ENCODE results near the gene SHC3. TPM values are rescaled to one million over a fixed set of nuclear protein-coding genes. Genes with fewer than 3 reads are reported as not detected.

Gene SHC3
- polyA plus RNA-seq, 1 donor from 2014 or later: 22.9 TPM

DNA sequence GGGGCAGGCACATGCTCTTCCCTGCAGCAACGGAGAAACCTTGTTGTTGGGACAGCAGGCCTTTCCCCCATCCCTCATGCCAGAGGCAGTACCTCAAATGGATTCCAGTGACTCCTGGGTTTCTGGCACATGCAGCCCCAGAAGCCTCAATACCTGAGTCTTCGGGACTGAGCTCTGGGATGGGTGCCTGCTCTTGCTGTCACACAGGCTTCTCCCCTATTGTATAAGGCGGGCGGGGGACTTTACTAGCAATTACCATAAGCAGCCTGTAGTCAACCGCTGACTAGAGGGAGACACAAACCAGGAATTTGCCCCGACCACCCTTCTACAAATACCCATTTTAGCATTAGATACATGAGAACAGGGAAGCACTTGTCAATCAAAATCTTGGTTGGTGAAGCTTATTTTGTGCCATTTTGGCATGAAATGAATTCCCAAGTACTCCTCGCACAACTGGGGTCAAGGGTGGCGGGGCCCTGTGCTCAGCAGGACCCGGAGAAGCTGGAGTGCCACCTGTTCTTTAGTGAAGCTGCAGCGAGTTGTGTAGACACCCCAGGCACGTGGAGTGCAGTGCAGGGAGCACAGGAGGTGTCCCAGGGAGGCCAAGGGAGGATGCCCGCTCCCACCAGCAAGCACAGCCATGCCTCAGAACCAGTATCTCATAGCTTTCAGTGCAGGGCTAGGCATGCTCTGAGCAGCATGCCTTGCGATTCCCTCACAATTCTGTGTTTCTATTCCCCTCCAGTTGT, 166.2 kb downstream of the SHC3 start:
- Histone ChIP-seq H3K9me3 (ENCODE audit: low read length) (no peaks in the 10 kb centered on the region), H3K27ac (ENCODE audit: low read length) (no peak overlapping the region), H4K20me1 (ENCODE audit: insufficient read depth) (no peaks in the 10 kb centered on the region), H3K27me3 (ENCODE audit: insufficient read depth, low read depth, low read length) (no peaks in the 10 kb centered on the region), H3K79me2 (replicated peaks; ENCODE audit: insufficient read depth, low read length) (no peaks in the 10 kb centered on the region), H3K4me2 (ENCODE audit: low read length) (no peak overlapping the region), H3K4me3 (ENCODE audit: low read length) (no peak overlapping the region), H3K9ac (ENCODE audit: low read length) (no peak overlapping the region), H3K9me2 (ENCODE audit: insufficient read depth, low read length) (no peaks in the 10 kb centered on the region), H3K36me3 (ENCODE audit: insufficient read depth, low read length) (no peaks in the 10 kb centered on the region), H2AFZ (ENCODE audit: low read depth, low read length) (no peak overlapping the region), H3F3A (ENCODE audit: insufficient read depth, low read length, poor library complexity, severe bottlenecking) (no peaks in the 10 kb centered on the region)
- TF ChIP-seq POLR2AphosphoS5 (IDR thresholded peaks at IDR 0.05) (no peak), TAF1 (IDR thresholded peaks at IDR 0.05; ENCODE audit: low read depth) (no peak), MXI1 (conservative IDR thresholded peaks at IDR 0.05; ENCODE audit: poor library complexity, severe bottlenecking) (no peak), SMC3 (conservative IDR thresholded peaks at IDR 0.05; ENCODE audit: poor library complexity) (no peak), EZH2 (IDR thresholded peaks at IDR 0.05; ENCODE audit: borderline replicate concordance, insufficient read depth, low read length, poor library complexity, severe bottlenecking) (no peak), EP300 (conservative IDR thresholded peaks at IDR 0.05; ENCODE audit: poor library complexity, severe bottlenecking) (no peak), RAD21 (conservative IDR thresholded peaks at IDR 0.05) (no peak)
- TF ChIP-seq, protein P1, sequence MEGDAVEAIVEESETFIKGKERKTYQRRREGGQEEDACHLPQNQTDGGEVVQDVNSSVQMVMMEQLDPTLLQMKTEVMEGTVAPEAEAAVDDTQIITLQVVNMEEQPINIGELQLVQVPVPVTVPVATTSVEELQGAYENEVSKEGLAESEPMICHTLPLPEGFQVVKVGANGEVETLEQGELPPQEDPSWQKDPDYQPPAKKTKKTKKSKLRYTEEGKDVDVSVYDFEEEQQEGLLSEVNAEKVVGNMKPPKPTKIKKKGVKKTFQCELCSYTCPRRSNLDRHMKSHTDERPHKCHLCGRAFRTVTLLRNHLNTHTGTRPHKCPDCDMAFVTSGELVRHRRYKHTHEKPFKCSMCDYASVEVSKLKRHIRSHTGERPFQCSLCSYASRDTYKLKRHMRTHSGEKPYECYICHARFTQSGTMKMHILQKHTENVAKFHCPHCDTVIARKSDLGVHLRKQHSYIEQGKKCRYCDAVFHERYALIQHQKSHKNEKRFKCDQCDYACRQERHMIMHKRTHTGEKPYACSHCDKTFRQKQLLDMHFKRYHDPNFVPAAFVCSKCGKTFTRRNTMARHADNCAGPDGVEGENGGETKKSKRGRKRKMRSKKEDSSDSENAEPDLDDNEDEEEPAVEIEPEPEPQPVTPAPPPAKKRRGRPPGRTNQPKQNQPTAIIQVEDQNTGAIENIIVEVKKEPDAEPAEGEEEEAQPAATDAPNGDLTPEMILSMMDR (IDR thresholded peaks at IDR 0.05; ENCODE audit: poor library complexity, severe bottlenecking): no peak
- TF ChIP-seq, protein P2, sequence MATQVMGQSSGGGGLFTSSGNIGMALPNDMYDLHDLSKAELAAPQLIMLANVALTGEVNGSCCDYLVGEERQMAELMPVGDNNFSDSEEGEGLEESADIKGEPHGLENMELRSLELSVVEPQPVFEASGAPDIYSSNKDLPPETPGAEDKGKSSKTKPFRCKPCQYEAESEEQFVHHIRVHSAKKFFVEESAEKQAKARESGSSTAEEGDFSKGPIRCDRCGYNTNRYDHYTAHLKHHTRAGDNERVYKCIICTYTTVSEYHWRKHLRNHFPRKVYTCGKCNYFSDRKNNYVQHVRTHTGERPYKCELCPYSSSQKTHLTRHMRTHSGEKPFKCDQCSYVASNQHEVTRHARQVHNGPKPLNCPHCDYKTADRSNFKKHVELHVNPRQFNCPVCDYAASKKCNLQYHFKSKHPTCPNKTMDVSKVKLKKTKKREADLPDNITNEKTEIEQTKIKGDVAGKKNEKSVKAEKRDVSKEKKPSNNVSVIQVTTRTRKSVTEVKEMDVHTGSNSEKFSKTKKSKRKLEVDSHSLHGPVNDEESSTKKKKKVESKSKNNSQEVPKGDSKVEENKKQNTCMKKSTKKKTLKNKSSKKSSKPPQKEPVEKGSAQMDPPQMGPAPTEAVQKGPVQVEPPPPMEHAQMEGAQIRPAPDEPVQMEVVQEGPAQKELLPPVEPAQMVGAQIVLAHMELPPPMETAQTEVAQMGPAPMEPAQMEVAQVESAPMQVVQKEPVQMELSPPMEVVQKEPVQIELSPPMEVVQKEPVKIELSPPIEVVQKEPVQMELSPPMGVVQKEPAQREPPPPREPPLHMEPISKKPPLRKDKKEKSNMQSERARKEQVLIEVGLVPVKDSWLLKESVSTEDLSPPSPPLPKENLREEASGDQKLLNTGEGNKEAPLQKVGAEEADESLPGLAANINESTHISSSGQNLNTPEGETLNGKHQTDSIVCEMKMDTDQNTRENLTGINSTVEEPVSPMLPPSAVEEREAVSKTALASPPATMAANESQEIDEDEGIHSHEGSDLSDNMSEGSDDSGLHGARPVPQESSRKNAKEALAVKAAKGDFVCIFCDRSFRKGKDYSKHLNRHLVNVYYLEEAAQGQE (IDR thresholded peaks at IDR 0.05; ENCODE audit: borderline replicate concordance): no peak

DNA sequence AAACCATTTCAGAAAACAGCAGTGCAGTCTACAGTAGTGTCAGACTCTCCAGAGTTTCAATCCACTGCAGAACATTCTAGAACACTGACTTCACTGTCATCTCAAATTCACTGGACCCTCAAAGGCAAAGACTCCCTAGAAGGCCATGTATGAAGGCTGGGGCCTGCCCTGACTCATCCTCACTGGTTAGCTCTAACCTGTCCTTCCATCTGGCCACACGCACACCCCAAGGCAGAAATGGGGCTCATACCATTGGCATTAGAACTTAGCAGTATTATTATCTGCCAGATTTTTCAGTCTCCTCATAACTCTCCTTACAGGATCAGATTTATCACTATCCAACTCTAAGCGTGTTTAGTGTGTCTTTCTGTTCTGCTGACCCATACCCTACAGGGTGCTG, 166.9 kb downstream of the SHC3 start:
- Histone ChIP-seq H3K79me2 (replicated peaks; ENCODE audit: insufficient read depth, low read length) (no peaks in the 10 kb centered on the region), H3K9me3 (ENCODE audit: low read length) (no peaks in the 10 kb centered on the region), H3K36me3 (ENCODE audit: insufficient read depth, low read length) (no peaks in the 10 kb centered on the region), H3K4me3 (ENCODE audit: low read length) (no peak overlapping the region), H2AFZ (ENCODE audit: low read depth, low read length) (no peak overlapping the region), H3K27ac (ENCODE audit: low read length) (no peak overlapping the region), H3K27me3 (ENCODE audit: insufficient read depth, low read depth, low read length) (no peaks in the 10 kb centered on the region), H4K20me1 (ENCODE audit: insufficient read depth) (no peaks in the 10 kb centered on the region), H3K9me2 (ENCODE audit: insufficient read depth, low read length) (no peaks in the 10 kb centered on the region), H3K4me2 (ENCODE audit: low read length) (no peak overlapping the region), H3F3A (ENCODE audit: insufficient read depth, low read length, poor library complexity, severe bottlenecking) (no peaks in the 10 kb centered on the region), H3K9ac (ENCODE audit: low read length) (no peak overlapping the region)
- TF ChIP-seq, protein P2 (IDR thresholded peaks at IDR 0.05; ENCODE audit: borderline replicate concordance): no peak
- TF ChIP-seq, protein P1 (IDR thresholded peaks at IDR 0.05; ENCODE audit: poor library complexity, severe bottlenecking): no peak
- TF ChIP-seq RAD21 (conservative IDR thresholded peaks at IDR 0.05): no peak
- TF ChIP-seq SMC3 (conservative IDR thresholded peaks at IDR 0.05; ENCODE audit: poor library complexity): no peak
- no peak for TF ChIP-seq POLR2AphosphoS5 (IDR thresholded peaks at IDR 0.05)
- no peak for TF ChIP-seq TAF1 (IDR thresholded peaks at IDR 0.05; ENCODE audit: low read depth)
- TF ChIP-seq MXI1 (conservative IDR thresholded peaks at IDR 0.05; ENCODE audit: poor library complexity, severe bottlenecking): no peak
- no peak for TF ChIP-seq EP300 (conservative IDR thresholded peaks at IDR 0.05; ENCODE audit: poor library complexity, severe bottlenecking)
- no peak for TF ChIP-seq EZH2 (IDR thresholded peaks at IDR 0.05; ENCODE audit: borderline replicate concordance, insufficient read depth, low read length, poor library complexity, severe bottlenecking)

All from neural cell (in vitro differentiated cells).